ENCODE data around the gene MYLK4.

DNA sequence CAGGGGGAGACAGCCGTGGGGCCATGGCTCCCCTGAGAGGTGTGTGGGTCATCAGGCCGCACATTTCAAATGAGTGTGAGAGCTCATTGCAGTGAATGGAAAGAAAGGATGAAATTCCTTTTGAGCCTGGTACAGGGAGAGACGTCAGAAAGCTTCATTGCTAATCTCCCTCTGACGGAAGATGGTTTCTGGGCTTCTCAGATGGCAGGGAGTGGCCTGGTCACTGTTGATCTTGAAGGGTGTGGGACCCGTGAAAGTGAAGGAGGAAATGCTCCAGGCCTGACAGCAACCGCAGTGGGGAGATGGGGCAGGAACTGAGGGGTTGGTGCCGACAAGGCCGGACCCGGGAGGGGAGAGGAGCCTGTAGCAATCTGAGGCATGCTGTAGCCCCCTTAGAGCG is 127.4 kb downstream of the MYLK4 start:
- TF ChIP-seq, protein P1, sequence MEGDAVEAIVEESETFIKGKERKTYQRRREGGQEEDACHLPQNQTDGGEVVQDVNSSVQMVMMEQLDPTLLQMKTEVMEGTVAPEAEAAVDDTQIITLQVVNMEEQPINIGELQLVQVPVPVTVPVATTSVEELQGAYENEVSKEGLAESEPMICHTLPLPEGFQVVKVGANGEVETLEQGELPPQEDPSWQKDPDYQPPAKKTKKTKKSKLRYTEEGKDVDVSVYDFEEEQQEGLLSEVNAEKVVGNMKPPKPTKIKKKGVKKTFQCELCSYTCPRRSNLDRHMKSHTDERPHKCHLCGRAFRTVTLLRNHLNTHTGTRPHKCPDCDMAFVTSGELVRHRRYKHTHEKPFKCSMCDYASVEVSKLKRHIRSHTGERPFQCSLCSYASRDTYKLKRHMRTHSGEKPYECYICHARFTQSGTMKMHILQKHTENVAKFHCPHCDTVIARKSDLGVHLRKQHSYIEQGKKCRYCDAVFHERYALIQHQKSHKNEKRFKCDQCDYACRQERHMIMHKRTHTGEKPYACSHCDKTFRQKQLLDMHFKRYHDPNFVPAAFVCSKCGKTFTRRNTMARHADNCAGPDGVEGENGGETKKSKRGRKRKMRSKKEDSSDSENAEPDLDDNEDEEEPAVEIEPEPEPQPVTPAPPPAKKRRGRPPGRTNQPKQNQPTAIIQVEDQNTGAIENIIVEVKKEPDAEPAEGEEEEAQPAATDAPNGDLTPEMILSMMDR (IDR thresholded peaks at IDR 0.05; ENCODE audit: low read depth, low read length, poor library complexity, severe bottlenecking) = no peak
- TF ChIP-seq EZH2phosphoT487 (IDR thresholded peaks at IDR 0.05; ENCODE audit: borderline replicate concordance, low read length) = no peak
